ENCODE data around the gene ERV3-1. TPM values are rescaled to one million over a fixed set of nuclear protein-coding genes. Genes with fewer than 3 reads are reported as not detected.

Gene ERV3-1, protein sequence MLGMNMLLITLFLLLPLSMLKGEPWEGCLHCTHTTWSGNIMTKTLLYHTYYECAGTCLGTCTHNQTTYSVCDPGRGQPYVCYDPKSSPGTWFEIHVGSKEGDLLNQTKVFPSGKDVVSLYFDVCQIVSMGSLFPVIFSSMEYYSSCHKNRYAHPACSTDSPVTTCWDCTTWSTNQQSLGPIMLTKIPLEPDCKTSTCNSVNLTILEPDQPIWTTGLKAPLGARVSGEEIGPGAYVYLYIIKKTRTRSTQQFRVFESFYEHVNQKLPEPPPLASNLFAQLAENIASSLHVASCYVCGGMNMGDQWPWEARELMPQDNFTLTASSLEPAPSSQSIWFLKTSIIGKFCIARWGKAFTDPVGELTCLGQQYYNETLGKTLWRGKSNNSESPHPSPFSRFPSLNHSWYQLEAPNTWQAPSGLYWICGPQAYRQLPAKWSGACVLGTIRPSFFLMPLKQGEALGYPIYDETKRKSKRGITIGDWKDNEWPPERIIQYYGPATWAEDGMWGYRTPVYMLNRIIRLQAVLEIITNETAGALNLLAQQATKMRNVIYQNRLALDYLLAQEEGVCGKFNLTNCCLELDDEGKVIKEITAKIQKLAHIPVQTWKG
- total RNA-seq (2021; ENCODE audit: unreplicated experiment) (7.2 TPM), Bru-seq, nascent RNA (percentile 79 among the genes with signal in this experiment), BruChase-seq, experiment 1, labeled RNA remaining after a 6-hour chase (percentile 73 among the genes with signal in this experiment), BruChase-seq, experiment 2, labeled RNA remaining after a 2-hour chase (percentile 77 among the genes with signal in this experiment)
- polyA plus RNA-seq (2012): 5.0 and 6.4 TPM in 2 replicates
- long read RNA-seq, partial matches to known transcripts: 0 of 4 reads
- long read RNA-seq, other reads (novel, unspliced or antisense): 4 of 4 reads

DNA sequence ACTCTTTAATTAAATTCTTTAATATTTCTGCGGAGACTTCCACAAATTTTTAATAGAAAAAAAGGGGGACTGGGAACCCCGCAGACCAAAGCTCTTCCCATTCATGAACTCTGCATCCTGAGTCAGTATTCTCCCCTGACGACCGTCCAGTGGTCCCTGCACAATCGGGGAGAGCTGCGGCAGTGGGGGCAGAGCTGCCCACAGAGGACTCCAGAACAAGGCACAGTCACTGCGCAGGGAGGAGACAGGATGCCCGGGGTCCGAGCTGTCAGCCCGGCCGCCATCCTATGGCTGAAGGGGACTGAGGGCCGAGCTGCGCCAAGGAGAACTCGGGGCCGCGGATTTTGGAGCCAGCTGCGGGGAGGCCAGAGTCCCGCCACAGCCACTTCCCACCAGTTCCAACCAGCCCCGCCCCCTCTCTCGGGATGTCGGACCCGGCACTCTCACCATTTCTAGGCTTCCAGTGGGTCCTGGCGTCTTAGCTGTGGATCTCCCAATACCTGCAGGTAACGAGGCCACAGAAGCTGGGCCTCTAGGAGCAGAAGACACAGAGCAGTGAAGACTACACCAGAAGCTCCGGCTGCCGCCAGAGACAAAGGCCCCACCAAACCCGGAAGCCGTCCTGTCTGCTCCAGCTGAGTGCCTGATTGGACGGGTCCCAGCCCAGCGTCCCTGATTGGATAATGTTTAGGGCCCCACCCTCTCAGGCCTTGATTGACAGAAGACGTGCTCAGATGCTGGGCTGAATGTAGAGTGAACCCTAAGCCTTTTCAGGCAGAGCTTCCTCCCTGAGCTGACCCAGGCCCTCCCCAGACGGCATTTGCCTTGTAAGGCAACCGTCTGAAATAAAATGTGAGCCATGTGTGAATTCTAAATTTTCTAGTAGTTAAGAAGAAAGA is at the start of gene ERV3-1:
ERV3-1 (minus strand) TSS at position 594 of the 899 bp plus-strand sequence. CDS start 13,661 bp downstream, outside the sequence.
- Histone ChIP-seq H3K4me1 (ENCODE audit: control insufficient read depth in 1 of 2, insufficient read depth in 2 of 2, low read length in 2 of 2) (peaks cover 3 to 6% of the 10 kb centered on the region in 2 experiments; a peak in 3 of 4 replicates), H3K36me3 (ENCODE audit: control insufficient read depth in 1 of 2, insufficient read depth in 2 of 2, low read length in 2 of 2) (peaks cover 0 to 2% of the 10 kb centered on the region in 2 experiments; a peak in 1 of 4 replicates), H3K27ac (ENCODE audit: low read depth, low read length) (peak within 1 kb of the TSS; percentile 66), H3K4me2 (ENCODE audit: low read length) (peak within 1 kb of the TSS; percentile 87), H3K9me2 (ENCODE audit: insufficient read depth) (no peaks in the 10 kb centered on the region), H3K79me2 (ENCODE audit: insufficient read depth, low read length) (peaks cover 46% of the 10 kb centered on the region), H3K27me3 (ENCODE audit: insufficient read depth, low read length) (no peaks in the 10 kb centered on the region), H3K4me3 (replicated peaks in 1 of 2; ENCODE audit: low read depth in 1 of 2, low read length in 2 of 2) (peak within 1 kb of the TSS; percentile 69 to 86), H2AFZ (ENCODE audit: low read depth, low read length, poor library complexity, severe bottlenecking) (peak within 1 kb of the TSS; percentile 63), H4K20me1 (ENCODE audit: insufficient read depth) (no peaks in the 10 kb centered on the region), H3K9ac (ENCODE audit: low read length) (peak within 1 kb of the TSS; percentile 80), H3K9me3 (ENCODE audit: control insufficient read depth in 1 of 2, insufficient read depth in 1 of 2, low read depth in 1 of 2, low read length in 2 of 2) (0 out of 4 replicates have a peak, but pooled peaks cover 0 to 3% of the 10 kb centered on the region in 2 experiments)
- ATAC-seq (peak; percentile 99), DNase-seq (ENCODE audit: low read depth, low spot score) (peak; percentile 91)
- intact Hi-C loops (cut with micrococcal nuclease): no loop called here
- CTCF ChIA-PET: interaction anchor here (0.8 kb wide), 1 partner anchor 117 kb away, joined by 3 read pairs; no protein-coding TSS in a partner anchor
- TSS peak; percentile 57 for BruUV-seq (replicated peaks)
- POLR2A ChIA-PET: interaction anchor here (1.0 kb wide), 1 partner anchor 12 kb away, joined by 4 read pairs; no protein-coding TSS in a partner anchor
- RAD21 ChIA-PET (ENCODE audit: low non-redundant PET in 1 of 2, low total read pairs in 2 of 2, uncharacterized antibody in 2 of 2, unreplicated experiment in 2 of 2): no interaction called here
- peak; percentile 96 for TF ChIP-seq ELF1 (IDR thresholded peaks at IDR 0.05; ENCODE audit: borderline replicate concordance, low read depth)
- TF ChIP-seq POLR2AphosphoS5 (IDR thresholded peaks at IDR 0.05; ENCODE audit: low read depth, low read length): peak; percentile 96
- TF ChIP-seq FOSL1 (IDR thresholded peaks at IDR 0.05; ENCODE audit: low read depth): no peak
- peak; percentile 82; the same call in 1 of the 2 replicates for TF ChIP-seq SIN3A (IDR thresholded peaks at IDR 0.05; ENCODE audit: low read depth)
- TF ChIP-seq SP1 (IDR thresholded peaks at IDR 0.05; ENCODE audit: low read depth): peak; percentile 78
- no peak for TF ChIP-seq EZH2 (IDR thresholded peaks at IDR 0.05)
- peak; percentile 82 for TF ChIP-seq SRF (IDR thresholded peaks at IDR 0.05; ENCODE audit: low read depth)
- TF ChIP-seq, protein P1, sequence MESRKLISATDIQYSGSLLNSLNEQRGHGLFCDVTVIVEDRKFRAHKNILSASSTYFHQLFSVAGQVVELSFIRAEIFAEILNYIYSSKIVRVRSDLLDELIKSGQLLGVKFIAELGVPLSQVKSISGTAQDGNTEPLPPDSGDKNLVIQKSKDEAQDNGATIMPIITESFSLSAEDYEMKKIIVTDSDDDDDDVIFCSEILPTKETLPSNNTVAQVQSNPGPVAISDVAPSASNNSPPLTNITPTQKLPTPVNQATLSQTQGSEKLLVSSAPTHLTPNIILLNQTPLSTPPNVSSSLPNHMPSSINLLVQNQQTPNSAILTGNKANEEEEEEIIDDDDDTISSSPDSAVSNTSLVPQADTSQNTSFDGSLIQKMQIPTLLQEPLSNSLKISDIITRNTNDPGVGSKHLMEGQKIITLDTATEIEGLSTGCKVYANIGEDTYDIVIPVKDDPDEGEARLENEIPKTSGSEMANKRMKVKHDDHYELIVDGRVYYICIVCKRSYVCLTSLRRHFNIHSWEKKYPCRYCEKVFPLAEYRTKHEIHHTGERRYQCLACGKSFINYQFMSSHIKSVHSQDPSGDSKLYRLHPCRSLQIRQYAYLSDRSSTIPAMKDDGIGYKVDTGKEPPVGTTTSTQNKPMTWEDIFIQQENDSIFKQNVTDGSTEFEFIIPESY (IDR thresholded peaks at IDR 0.05; ENCODE audit: extremely low read depth, insufficient replicate concordance, low read length): no peak
- TF ChIP-seq CBX3 (IDR thresholded peaks at IDR 0.05; ENCODE audit: low read depth): peak; percentile 40; the same call in 1 of the 2 replicates
- TF ChIP-seq EGR1 (IDR thresholded peaks at IDR 0.05; ENCODE audit: low read depth): no peak
- no peak for TF ChIP-seq CEBPB (IDR thresholded peaks at IDR 0.05; ENCODE audit: low read depth)
- TF ChIP-seq, protein P2, sequence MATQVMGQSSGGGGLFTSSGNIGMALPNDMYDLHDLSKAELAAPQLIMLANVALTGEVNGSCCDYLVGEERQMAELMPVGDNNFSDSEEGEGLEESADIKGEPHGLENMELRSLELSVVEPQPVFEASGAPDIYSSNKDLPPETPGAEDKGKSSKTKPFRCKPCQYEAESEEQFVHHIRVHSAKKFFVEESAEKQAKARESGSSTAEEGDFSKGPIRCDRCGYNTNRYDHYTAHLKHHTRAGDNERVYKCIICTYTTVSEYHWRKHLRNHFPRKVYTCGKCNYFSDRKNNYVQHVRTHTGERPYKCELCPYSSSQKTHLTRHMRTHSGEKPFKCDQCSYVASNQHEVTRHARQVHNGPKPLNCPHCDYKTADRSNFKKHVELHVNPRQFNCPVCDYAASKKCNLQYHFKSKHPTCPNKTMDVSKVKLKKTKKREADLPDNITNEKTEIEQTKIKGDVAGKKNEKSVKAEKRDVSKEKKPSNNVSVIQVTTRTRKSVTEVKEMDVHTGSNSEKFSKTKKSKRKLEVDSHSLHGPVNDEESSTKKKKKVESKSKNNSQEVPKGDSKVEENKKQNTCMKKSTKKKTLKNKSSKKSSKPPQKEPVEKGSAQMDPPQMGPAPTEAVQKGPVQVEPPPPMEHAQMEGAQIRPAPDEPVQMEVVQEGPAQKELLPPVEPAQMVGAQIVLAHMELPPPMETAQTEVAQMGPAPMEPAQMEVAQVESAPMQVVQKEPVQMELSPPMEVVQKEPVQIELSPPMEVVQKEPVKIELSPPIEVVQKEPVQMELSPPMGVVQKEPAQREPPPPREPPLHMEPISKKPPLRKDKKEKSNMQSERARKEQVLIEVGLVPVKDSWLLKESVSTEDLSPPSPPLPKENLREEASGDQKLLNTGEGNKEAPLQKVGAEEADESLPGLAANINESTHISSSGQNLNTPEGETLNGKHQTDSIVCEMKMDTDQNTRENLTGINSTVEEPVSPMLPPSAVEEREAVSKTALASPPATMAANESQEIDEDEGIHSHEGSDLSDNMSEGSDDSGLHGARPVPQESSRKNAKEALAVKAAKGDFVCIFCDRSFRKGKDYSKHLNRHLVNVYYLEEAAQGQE (IDR thresholded peaks at IDR 0.05; ENCODE audit: low read depth): no peak
- TF ChIP-seq ZFX (IDR thresholded peaks at IDR 0.05): peak; percentile 59
- TF ChIP-seq, protein P3, sequence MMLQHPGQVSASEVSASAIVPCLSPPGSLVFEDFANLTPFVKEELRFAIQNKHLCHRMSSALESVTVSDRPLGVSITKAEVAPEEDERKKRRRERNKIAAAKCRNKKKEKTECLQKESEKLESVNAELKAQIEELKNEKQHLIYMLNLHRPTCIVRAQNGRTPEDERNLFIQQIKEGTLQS (IDR thresholded peaks at IDR 0.05): no peak
- TF ChIP-seq RAD21 (IDR thresholded peaks at IDR 0.05; ENCODE audit: low read depth): peak; percentile 9; the same call in 1 of the 2 replicates
- TF ChIP-seq ZNF274 (IDR thresholded peaks at IDR 0.05; ENCODE audit: low read depth, low read length): no peak
- TF ChIP-seq YY1 (IDR thresholded peaks at IDR 0.05; ENCODE audit: extremely low read depth, insufficient replicate concordance, low read depth, low read length): no peak

Data from HCT116 (cell line).